ENCODE measurements around the gene CNTNAP2. TPM values are rescaled to one million over a fixed set of nuclear protein-coding genes. Genes with fewer than 3 reads are reported as not detected.

Gene CNTNAP2
- total RNA-seq, 6 experiments from 2014 or later = 0.07 to 0.13 (median 0.12) TPM; not detected in 3

GRCh38 chr7:147171013-147171391, 1054.4 kb downstream of the CNTNAP2 start:
- no peak for DNase-seq
- Mint-ChIP-seq H3K9me3 (peaks cover 10% of the 10 kb centered on the region), H3K4me1 (ENCODE audit: low read depth) (no peaks in the 10 kb centered on the region), H3K36me3 (ENCODE audit: low read depth) (no peaks in the 10 kb centered on the region), H3K27ac (no peak overlapping the region), H3K4me3 (no peak overlapping the region), H3K27me3 (ENCODE audit: insufficient read depth) (no peaks in the 10 kb centered on the region)
- no peak for TF ChIP-seq CTCF (IDR thresholded peaks at IDR 0.05)

- Mint-ChIP-seq H3K27ac (no peak overlapping the region), H3K36me3 (ENCODE audit: low read depth) (no peaks in the 10 kb centered on the region), H3K27me3 (ENCODE audit: insufficient read depth) (no peaks in the 10 kb centered on the region), H3K4me3 (no peak overlapping the region), H3K4me1 (ENCODE audit: low read depth) (no peaks in the 10 kb centered on the region), H3K9me3 (peaks cover 14% of the 10 kb centered on the region; the same call in 1 of the 2 replicates)
- no peak for TF ChIP-seq CTCF (IDR thresholded peaks at IDR 0.05)
- no peak for DNase-seq
Observed at GRCh38 chr7:147173883-147174282, 1057.3 kb downstream of the CNTNAP2 start.

- TF ChIP-seq CTCF (IDR thresholded peaks at IDR 0.05) = no peak
- no peak overlapping the region for H3K4me3 Mint-ChIP-seq
- DNase-seq = no peak
- H3K9me3 Mint-ChIP-seq = peaks cover 35% of the 10 kb centered on the region
- H3K4me1 Mint-ChIP-seq (ENCODE audit: low read depth) = no peaks in the 10 kb centered on the region
- no peaks in the 10 kb centered on the region for H3K36me3 Mint-ChIP-seq (ENCODE audit: low read depth)
- H3K27me3 Mint-ChIP-seq (ENCODE audit: insufficient read depth) = peaks cover 2% of the 10 kb centered on the region; the same call in 1 of the 2 replicates
- H3K27ac Mint-ChIP-seq = no peak overlapping the region
Observed at GRCh38 chr7:147182874-147183273, 1066.3 kb downstream of the CNTNAP2 start.

GRCh38 chr7:147183276-147183675, 1066.7 kb downstream of the CNTNAP2 start:
- Mint-ChIP-seq H3K4me1 (ENCODE audit: low read depth) (no peaks in the 10 kb centered on the region), H3K36me3 (ENCODE audit: low read depth) (no peaks in the 10 kb centered on the region), H3K27me3 (ENCODE audit: insufficient read depth) (peaks cover 2% of the 10 kb centered on the region; the same call in 1 of the 2 replicates), H3K27ac (no peak overlapping the region), H3K9me3 (peaks cover 35% of the 10 kb centered on the region), H3K4me3 (no peak overlapping the region)
- TF ChIP-seq CTCF (IDR thresholded peaks at IDR 0.05) = no peak
- DNase-seq = no peak

GRCh38 chr7:147188467-147188866, 1071.9 kb downstream of the CNTNAP2 start:
- H3K36me3 Mint-ChIP-seq (ENCODE audit: low read depth) = no peaks in the 10 kb centered on the region

More at GRCh38 chr7:147188467-147188866, 1071.9 kb downstream of the CNTNAP2 start:
- Mint-ChIP-seq H3K27ac (no peak overlapping the region), H3K27me3 (ENCODE audit: insufficient read depth) (peaks cover 2% of the 10 kb centered on the region; the same call in 1 of the 2 replicates), H3K4me1 (ENCODE audit: low read depth) (no peaks in the 10 kb centered on the region), H3K9me3 (peaks cover 30% of the 10 kb centered on the region), H3K4me3 (no peak overlapping the region)
- DNase-seq = no peak
- TF ChIP-seq CTCF (IDR thresholded peaks at IDR 0.05) = no peak

Data from HFFc6 (cell line).